Measurements from ENCODE around the gene CHIA. TPM values are rescaled to one million over a fixed set of nuclear protein-coding genes. Genes with fewer than 3 reads are reported as not detected.

The CHIA gene
- total RNA-seq, 4 donors from 2014 or later = not detected

DNA sequence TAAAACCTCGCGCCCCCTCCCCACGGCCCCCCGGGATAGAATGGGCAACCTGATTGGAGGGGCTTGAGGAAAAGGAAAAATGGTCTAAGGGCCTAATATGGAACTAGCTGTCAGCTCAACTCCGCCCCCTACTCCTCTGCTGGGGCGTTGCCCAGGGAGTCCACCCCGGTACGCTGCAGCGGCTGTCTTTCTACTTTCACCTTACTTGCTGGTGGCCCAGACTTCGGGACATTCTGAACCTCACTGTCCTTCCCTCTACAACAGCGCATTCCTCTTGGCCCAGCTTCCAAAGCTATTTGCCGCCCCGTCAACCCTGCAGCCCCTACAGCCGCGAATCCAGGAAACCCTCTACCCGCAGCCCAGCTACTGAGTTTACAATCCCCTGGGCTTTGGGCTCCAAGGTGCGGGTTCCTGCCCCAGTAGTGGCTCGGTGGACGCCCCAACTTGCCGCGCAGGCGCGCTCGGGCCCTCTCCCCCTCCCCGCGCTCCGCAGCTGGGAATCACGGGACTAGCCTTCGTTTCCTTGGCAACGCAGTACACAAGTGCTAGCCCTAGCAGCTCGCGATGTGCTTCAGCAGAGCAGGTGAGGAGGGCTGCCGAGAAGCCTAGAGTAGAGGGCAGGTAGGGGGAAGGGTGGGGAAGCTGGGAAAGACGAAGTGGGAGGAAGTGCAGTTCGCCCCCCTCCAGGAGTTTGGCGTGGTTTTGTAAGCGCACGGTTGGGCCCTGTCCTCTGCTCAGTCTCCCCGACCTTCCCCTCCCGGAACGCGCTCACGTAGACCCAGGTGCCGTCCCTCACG lies 55.6 kb downstream of the CHIA start:
- intact Hi-C loops (cut with DNase I) = no loop called here
- peak overlapping the region; percentile 31 to 70 (median 60) for H3K4me3 ChIP-seq
- peak; percentile 34 for DNase-seq
- H3K27me3 ChIP-seq = no peaks in the 10 kb centered on the region
- WGBS, 2 donors = 1 to 16% methylated on average over 14 to 25 of the region's 45 CpGs
- peaks cover 0 to 18% (median 10%) of the 10 kb centered on the region in 3 donors for H3K4me1 ChIP-seq
- H3K27ac ChIP-seq = peak overlapping the region; percentile 44 to 80 (median 76)
- no peaks in the 10 kb centered on the region for H3K9me3 ChIP-seq
- H3K36me3 ChIP-seq = no peaks in the 10 kb centered on the region
- peak in 1 of 4 donors; percentile 42 for TF ChIP-seq POLR2A (IDR thresholded peaks at IDR 0.05)
- TF ChIP-seq CTCF (IDR thresholded peaks at IDR 0.05) = peak in 1 of 6 experiments; percentile 13

- H3K4me1 ChIP-seq = peaks cover 0 to 18% (median 10%) of the 10 kb centered on the region in 3 donors
- TF ChIP-seq POLR2A (IDR thresholded peaks at IDR 0.05) (no peak), CTCF (IDR thresholded peaks at IDR 0.05) (no peak)
- no peaks in the 10 kb centered on the region for H3K36me3 ChIP-seq
- H3K27ac ChIP-seq = peak overlapping the region; percentile 44 to 80 (median 76)
- no peaks in the 10 kb centered on the region for H3K9me3 ChIP-seq
- H3K4me3 ChIP-seq = peak overlapping the region in 3 of 4 donors; percentile 57 to 70 (median 63)
- H3K27me3 ChIP-seq = no peaks in the 10 kb centered on the region
- WGBS, 2 donors = 47 to 70% methylated on average over 3 to 6 of the region's 6 CpGs
- DNase-seq = no peak
- intact Hi-C loops (cut with DNase I) = no loop called here
Measured at GRCh38 chr1:111347026-111347425, 56.4 kb downstream of the CHIA start.

- Histone ChIP-seq H3K4me1 (peaks cover 0 to 5% (median 1%) of the 10 kb centered on the region in 3 donors), H3K36me3 (no peaks in the 10 kb centered on the region), H3K27ac (no peak overlapping the region), H3K9me3 (no peaks in the 10 kb centered on the region), H3K4me3 (no peak overlapping the region), H3K27me3 (no peaks in the 10 kb centered on the region)
- intact Hi-C loops (cut with DNase I) = no loop called here
- no peak for TF ChIP-seq POLR2A (IDR thresholded peaks at IDR 0.05)
- no peak for TF ChIP-seq CTCF (IDR thresholded peaks at IDR 0.05)
- no peak for DNase-seq
Measured at GRCh38 chr1:111351700-111352099, 61.0 kb downstream of the CHIA start.

- no peaks in the 10 kb centered on the region for H3K9me3 ChIP-seq
- H3K27me3 ChIP-seq = no peaks in the 10 kb centered on the region
- no peak overlapping the region for H3K27ac ChIP-seq
- no peaks in the 10 kb centered on the region for H3K4me1 ChIP-seq
- intact Hi-C loops (cut with DNase I) = no loop called here
- no peaks in the 10 kb centered on the region for H3K36me3 ChIP-seq
- DNase-seq = no peak
- no peak overlapping the region for H3K4me3 ChIP-seq
- no peak for TF ChIP-seq CTCF (IDR thresholded peaks at IDR 0.05)
- no peak for TF ChIP-seq POLR2A (IDR thresholded peaks at IDR 0.05)
Measured at GRCh38 chr1:111354584-111354983, 63.9 kb downstream of the CHIA start.

DNA sequence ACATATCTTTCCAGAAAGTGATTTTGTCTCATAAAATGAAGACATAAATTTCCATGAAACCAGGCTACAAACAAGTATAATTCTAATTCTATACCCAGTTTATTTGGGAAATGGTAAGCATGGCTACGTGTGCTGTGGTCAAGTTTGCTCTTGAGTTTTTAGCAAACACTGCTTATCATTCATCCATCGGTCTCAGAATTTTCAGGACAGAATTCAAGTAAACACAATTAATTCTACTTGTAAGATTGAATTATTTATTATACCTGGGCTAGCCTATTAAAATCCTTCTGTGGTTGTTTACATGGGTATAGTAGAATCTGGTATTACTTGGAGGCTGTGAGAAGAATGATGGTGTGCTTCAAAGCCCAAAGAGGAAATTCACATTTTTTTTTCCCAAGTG lies 68.3 kb downstream of the CHIA start:
- no peak for TF ChIP-seq POLR2A (IDR thresholded peaks at IDR 0.05)
- no peak for TF ChIP-seq CTCF (IDR thresholded peaks at IDR 0.05)
- intact Hi-C loops (cut with DNase I) = no loop called here
- H3K4me1 ChIP-seq = no peaks in the 10 kb centered on the region
- no peak for DNase-seq
- no peaks in the 10 kb centered on the region for H3K36me3 ChIP-seq
- 81 to 88% methylated on average over 2 of the region's 2 CpGs for WGBS, 2 donors
- no peak overlapping the region for H3K4me3 ChIP-seq
- no peaks in the 10 kb centered on the region for H3K9me3 ChIP-seq
- no peak overlapping the region for H3K27ac ChIP-seq
- H3K27me3 ChIP-seq = no peaks in the 10 kb centered on the region
